HL-60 (cell line): Measurements from ENCODE around the gene KLHL28.

Experiments used
- DNase-seq, 2 experiments: peaks; one replicate each; pipeline ENCODE4 v3.0.0-alpha.2; 2010 to 2020; ENCODE audit warnings: low read depth in 1 of 2, low spot score in 1 of 2
- H3K27ac ChIP-seq: fragments of 250-450 bp; sonication (Bioruptor Pico); replicated peaks from 2 replicates; pipeline ENCODE4 v1.5.1; 2020; ENCODE audit warnings: mild to moderate bottlenecking, moderate library complexity
- H3K27me3 ChIP-seq: fragments of 250-450 bp; sonication (Bioruptor Pico); 2 replicates; pipeline ENCODE4 v1.5.1; 2021; ENCODE audit warnings: mild to moderate bottlenecking, moderate library complexity; ENCODE audit not compliant: insufficient read depth, poor library complexity, severe bottlenecking
- H3K4me3 ChIP-seq: replicated peaks from 2 replicates; pipeline ENCODE4 v1.5.1; 2011; ENCODE audit warnings: mild to moderate bottlenecking, control low read depth, low read length; ENCODE audit not compliant: insufficient read depth
- CTCF ChIP-seq: IDR thresholded peaks from one replicate; pipeline ENCODE4 v1.5.1; 2011; ENCODE audit warnings: low read length, control low read depth, inconsistent platforms; ENCODE audit not compliant: insufficient read depth
- GABPA ChIP-seq: IDR thresholded peaks from 2 replicates; pipeline ENCODE4 v1.6.1; 2012; ENCODE audit warnings: low read depth
- POLR2AphosphoS5 ChIP-seq: IDR thresholded peaks from 2 replicates; pipeline ENCODE4 v1.6.1; 2012; ENCODE audit warnings: low read depth
- REST ChIP-seq: IDR thresholded peaks from 2 replicates; pipeline ENCODE4 v1.6.1; 2012; ENCODE audit warnings: low read depth; ENCODE audit not compliant: insufficient replicate concordance
- SPI1 ChIP-seq: IDR thresholded peaks from 2 replicates; pipeline ENCODE4 v1.6.1; 2012; ENCODE audit warnings: low read depth, mild to moderate bottlenecking, borderline replicate concordance

The KLHL28 gene

GRCh38 chr14:44954750-44955149 is 7.0 kb downstream of the KLHL28 start:
- Histone ChIP-seq H3K4me3 (no peak overlapping the region), H3K27me3 (no peaks in the 10 kb centered on the region), H3K27ac (no peak overlapping the region)
- no peak for TF ChIP-seq REST
- no peak for TF ChIP-seq POLR2AphosphoS5
- TF ChIP-seq CTCF: no peak
- no peak for TF ChIP-seq SPI1
- no peak for TF ChIP-seq GABPA
- no peak for DNase-seq

- DNase-seq: no peak
- no peak overlapping the region for H3K4me3 ChIP-seq
- TF ChIP-seq POLR2AphosphoS5 (no peak), SPI1 (no peak), CTCF (no peak), GABPA (no peak), REST (no peak)
- H3K27ac ChIP-seq: no peak overlapping the region
- H3K27me3 ChIP-seq: no peaks in the 10 kb centered on the region
Observed at GRCh38 chr14:44952391-44953110, 9.2 kb downstream of the KLHL28 start.

- no peak for DNase-seq
- Histone ChIP-seq H3K27ac (no peak overlapping the region), H3K27me3 (no peaks in the 10 kb centered on the region), H3K4me3 (no peak overlapping the region)
- TF ChIP-seq SPI1: no peak
- no peak for TF ChIP-seq CTCF
- TF ChIP-seq REST: no peak
- TF ChIP-seq POLR2AphosphoS5: no peak
- no peak for TF ChIP-seq GABPA
Observed at GRCh38 chr14:44951051-44951450, 10.7 kb downstream of the KLHL28 start.
